ENCODE results near the gene ZFC3H1.

DNA sequence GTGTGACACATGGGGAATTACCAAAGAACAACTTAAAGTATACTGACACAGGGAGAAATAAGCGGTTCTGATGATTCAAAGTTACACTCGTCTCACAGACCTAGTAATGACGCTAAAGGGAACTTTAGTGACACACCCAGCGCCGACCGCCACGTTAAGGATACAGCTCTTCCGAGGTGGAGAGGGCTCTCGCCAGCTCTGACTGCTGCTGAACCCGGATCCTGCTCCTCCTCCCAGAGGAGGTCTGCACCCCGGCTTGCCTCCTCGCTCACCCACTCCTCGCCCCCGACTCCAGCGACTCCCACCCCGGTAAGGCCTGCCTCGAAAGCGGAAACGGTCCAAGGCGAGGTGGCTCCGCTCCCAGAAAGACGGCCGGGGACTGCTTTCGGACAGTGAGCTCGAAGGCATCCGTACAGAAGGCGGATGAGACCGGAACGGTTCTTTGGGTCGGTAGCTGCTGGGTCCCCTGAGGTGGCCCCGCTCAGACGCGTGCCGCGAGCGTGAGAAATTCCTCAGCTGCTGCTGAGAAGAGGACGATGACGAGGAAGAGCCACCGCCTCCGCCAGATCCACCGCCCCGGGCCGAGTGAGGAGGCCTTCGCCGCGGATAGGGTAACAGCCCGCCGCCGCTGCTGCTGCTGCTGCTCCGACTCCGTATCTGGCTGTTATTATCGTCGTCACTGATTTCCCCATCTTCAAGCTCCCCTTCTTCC, 643 bp downstream of the ZFC3H1 start:
- TF ChIP-seq CTCF (IDR thresholded peaks at IDR 0.05) (no peak), POLR2A (IDR thresholded peaks at IDR 0.05) (no peak), EP300 (IDR thresholded peaks at IDR 0.05) (no peak)

All from stomach (tissue), 4 donors.